ENCODE results near the gene ANKRD11.

GRCh38 chr16:89366561-89367537, 123.5 kb downstream of the ANKRD11 start:
- TF ChIP-seq, protein P1, sequence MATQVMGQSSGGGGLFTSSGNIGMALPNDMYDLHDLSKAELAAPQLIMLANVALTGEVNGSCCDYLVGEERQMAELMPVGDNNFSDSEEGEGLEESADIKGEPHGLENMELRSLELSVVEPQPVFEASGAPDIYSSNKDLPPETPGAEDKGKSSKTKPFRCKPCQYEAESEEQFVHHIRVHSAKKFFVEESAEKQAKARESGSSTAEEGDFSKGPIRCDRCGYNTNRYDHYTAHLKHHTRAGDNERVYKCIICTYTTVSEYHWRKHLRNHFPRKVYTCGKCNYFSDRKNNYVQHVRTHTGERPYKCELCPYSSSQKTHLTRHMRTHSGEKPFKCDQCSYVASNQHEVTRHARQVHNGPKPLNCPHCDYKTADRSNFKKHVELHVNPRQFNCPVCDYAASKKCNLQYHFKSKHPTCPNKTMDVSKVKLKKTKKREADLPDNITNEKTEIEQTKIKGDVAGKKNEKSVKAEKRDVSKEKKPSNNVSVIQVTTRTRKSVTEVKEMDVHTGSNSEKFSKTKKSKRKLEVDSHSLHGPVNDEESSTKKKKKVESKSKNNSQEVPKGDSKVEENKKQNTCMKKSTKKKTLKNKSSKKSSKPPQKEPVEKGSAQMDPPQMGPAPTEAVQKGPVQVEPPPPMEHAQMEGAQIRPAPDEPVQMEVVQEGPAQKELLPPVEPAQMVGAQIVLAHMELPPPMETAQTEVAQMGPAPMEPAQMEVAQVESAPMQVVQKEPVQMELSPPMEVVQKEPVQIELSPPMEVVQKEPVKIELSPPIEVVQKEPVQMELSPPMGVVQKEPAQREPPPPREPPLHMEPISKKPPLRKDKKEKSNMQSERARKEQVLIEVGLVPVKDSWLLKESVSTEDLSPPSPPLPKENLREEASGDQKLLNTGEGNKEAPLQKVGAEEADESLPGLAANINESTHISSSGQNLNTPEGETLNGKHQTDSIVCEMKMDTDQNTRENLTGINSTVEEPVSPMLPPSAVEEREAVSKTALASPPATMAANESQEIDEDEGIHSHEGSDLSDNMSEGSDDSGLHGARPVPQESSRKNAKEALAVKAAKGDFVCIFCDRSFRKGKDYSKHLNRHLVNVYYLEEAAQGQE (IDR thresholded peaks at IDR 0.05; ENCODE audit: insufficient read depth in 1 of 2, low read depth in 2 of 2, low read length in 2 of 2) = no peak
- TF ChIP-seq POLR2AphosphoS5 (IDR thresholded peaks at IDR 0.05; ENCODE audit: low read depth, low read length) = no peak
- no peak for TF ChIP-seq FOXP2 (optimal IDR thresholded peaks at IDR 0.05; ENCODE audit: borderline replicate concordance, extremely low read depth, extremely low read length, insufficient read depth)
